Stimulated activated CD8-positive, alpha-beta memory T cell treated with anti-CD3 and anti-CD28 coated beads, Interleukin-15, amount 100 ng/mL, for 1 hour (primary cell): ENCODE results near the gene D2HGDH.
"Not testable (repeated sequence)": the region's sequence is repeated elsewhere in the genome, so short reads cannot be mapped to it uniquely, and the experiment has no call there.

Source experiments
- DNase-seq: peaks from one replicate; pipeline ENCODE4 v3.0.0-alpha.2; 2020; ENCODE audit warnings: low read depth

D2HGDH gene

GRCh38 chr2:241794250-241794823 lies 59.9 kb downstream of the D2HGDH start:
- no peak for DNase-seq

- DNase-seq, result no peak
These were observed 60.9 kb downstream of the D2HGDH start for GRCh38 chr2:241795021-241795999.

- no peak for DNase-seq
These were observed 61.8 kb downstream of the D2HGDH start for GRCh38 chr2:241796209-241796608.

- no peak for DNase-seq
These were observed 62.2 kb downstream of the D2HGDH start for GRCh38 chr2:241796610-241797138.

GRCh38 chr2:241797441-241798080 lies 63.1 kb downstream of the D2HGDH start:
- DNase-seq, result no peak

GRCh38 chr2:241798081-241798630 lies 63.7 kb downstream of the D2HGDH start:
- no peak for DNase-seq

GRCh38 chr2:241798631-241799521 lies 64.4 kb downstream of the D2HGDH start:
- no peak for DNase-seq

- DNase-seq, result no peak
These were observed 65.2 kb downstream of the D2HGDH start for GRCh38 chr2:241799522-241800197.

GRCh38 chr2:241800198-241800903 lies 65.9 kb downstream of the D2HGDH start:
- not testable (repeated sequence) for DNase-seq

GRCh38 chr2:241801611-241802420 lies 67.4 kb downstream of the D2HGDH start:
- no peak for DNase-seq

GRCh38 chr2:241802421-241803318 lies 68.2 kb downstream of the D2HGDH start:
- DNase-seq, result no peak

- no peak for DNase-seq
These were observed 69.2 kb downstream of the D2HGDH start for GRCh38 chr2:241803387-241804325.

GRCh38 chr2:241804326-241805229 lies 70.1 kb downstream of the D2HGDH start:
- no peak for DNase-seq

GRCh38 chr2:241806217-241806616 lies 71.8 kb downstream of the D2HGDH start:
- DNase-seq, result not testable (repeated sequence)

GRCh38 chr2:241808051-241808720 lies 73.8 kb downstream of the D2HGDH start:
- DNase-seq, result no peak
